Activated naive CD8-positive, alpha-beta T cell (primary cell): ENCODE data around the gene SVOPL.

Source experiments
- H3K27ac Mint-ChIP-seq: one replicate; pipeline ENCODE4 v1.8.0; 2021; ENCODE audit warnings: mixed read lengths
- H3K27me3 Mint-ChIP-seq: one replicate; pipeline ENCODE4 v1.8.0; 2021; ENCODE audit warnings: mixed read lengths
- H3K36me3 Mint-ChIP-seq: one replicate; pipeline ENCODE4 v1.8.0; 2021; ENCODE audit warnings: mixed read lengths
- H3K4me1 Mint-ChIP-seq: one replicate; pipeline ENCODE4 v1.8.0; 2021; ENCODE audit warnings: low read depth, mixed read lengths
- H3K4me3 Mint-ChIP-seq: one replicate; pipeline ENCODE4 v1.8.0; 2021; ENCODE audit warnings: mild to moderate bottlenecking, mixed read lengths
- H3K9me3 Mint-ChIP-seq: one replicate; pipeline ENCODE4 v1.8.0; 2021; ENCODE audit warnings: low read depth, mixed read lengths

SVOPL gene

GRCh38 chr7:138581065-138581464 lies 120.1 kb downstream of the SVOPL start:
- Mint-ChIP-seq H3K36me3 (peaks cover 46% of the 10 kb centered on the region), H3K4me3 (no peak overlapping the region), H3K9me3 (no peaks in the 10 kb centered on the region), H3K27ac (no peak overlapping the region), H3K27me3 (no peaks in the 10 kb centered on the region), H3K4me1 (no peaks in the 10 kb centered on the region)

- peaks cover 44% of the 10 kb centered on the region for H3K36me3 Mint-ChIP-seq
- no peak overlapping the region for H3K27ac Mint-ChIP-seq
- H3K4me3 Mint-ChIP-seq: no peak overlapping the region
- peaks cover 1% of the 10 kb centered on the region for H3K4me1 Mint-ChIP-seq
- H3K9me3 Mint-ChIP-seq: no peaks in the 10 kb centered on the region
- H3K27me3 Mint-ChIP-seq: no peaks in the 10 kb centered on the region
Observed at GRCh38 chr7:138579671-138580070, 121.5 kb downstream of the SVOPL start.

- H3K36me3 Mint-ChIP-seq: peaks cover 43% of the 10 kb centered on the region
- H3K9me3 Mint-ChIP-seq: no peaks in the 10 kb centered on the region
- H3K27ac Mint-ChIP-seq: no peak overlapping the region
- H3K4me3 Mint-ChIP-seq: no peak overlapping the region
- H3K27me3 Mint-ChIP-seq: no peaks in the 10 kb centered on the region
- H3K4me1 Mint-ChIP-seq: peaks cover 1% of the 10 kb centered on the region
Observed at GRCh38 chr7:138579136-138579535, 122.0 kb downstream of the SVOPL start.

- no peak overlapping the region for H3K27ac Mint-ChIP-seq
- H3K27me3 Mint-ChIP-seq: no peaks in the 10 kb centered on the region
- peaks cover 1% of the 10 kb centered on the region for H3K4me1 Mint-ChIP-seq
- H3K36me3 Mint-ChIP-seq: peaks cover 37% of the 10 kb centered on the region
- H3K9me3 Mint-ChIP-seq: no peaks in the 10 kb centered on the region
- H3K4me3 Mint-ChIP-seq: no peak overlapping the region
Observed at GRCh38 chr7:138575897-138576428, 125.2 kb downstream of the SVOPL start.

GRCh38 chr7:138573741-138574140 lies 127.4 kb downstream of the SVOPL start:
- Mint-ChIP-seq H3K4me1 (peaks cover 1% of the 10 kb centered on the region), H3K27me3 (no peaks in the 10 kb centered on the region), H3K27ac (no peak overlapping the region), H3K36me3 (peaks cover 29% of the 10 kb centered on the region), H3K4me3 (no peak overlapping the region), H3K9me3 (no peaks in the 10 kb centered on the region)

- Mint-ChIP-seq H3K9me3 (no peaks in the 10 kb centered on the region), H3K4me1 (peaks cover under 1% of the 10 kb centered on the region), H3K36me3 (peaks cover 31% of the 10 kb centered on the region), H3K27me3 (no peaks in the 10 kb centered on the region), H3K27ac (no peak overlapping the region), H3K4me3 (no peak overlapping the region)
Observed at GRCh38 chr7:138570715-138571114, 130.4 kb downstream of the SVOPL start.

- Mint-ChIP-seq H3K4me1 (no peaks in the 10 kb centered on the region), H3K4me3 (no peak overlapping the region), H3K27me3 (no peaks in the 10 kb centered on the region), H3K27ac (no peak overlapping the region), H3K36me3 (peaks cover 39% of the 10 kb centered on the region), H3K9me3 (peaks cover 1% of the 10 kb centered on the region)
Observed at GRCh38 chr7:138569418-138569817, 131.7 kb downstream of the SVOPL start.

GRCh38 chr7:138568655-138569054 lies 132.5 kb downstream of the SVOPL start:
- peaks cover 40% of the 10 kb centered on the region for H3K36me3 Mint-ChIP-seq
- H3K27me3 Mint-ChIP-seq: no peaks in the 10 kb centered on the region
- no peaks in the 10 kb centered on the region for H3K4me1 Mint-ChIP-seq
- H3K9me3 Mint-ChIP-seq: peaks cover 4% of the 10 kb centered on the region
- H3K4me3 Mint-ChIP-seq: no peak overlapping the region
- no peak overlapping the region for H3K27ac Mint-ChIP-seq

- Mint-ChIP-seq H3K27me3 (no peaks in the 10 kb centered on the region), H3K36me3 (peaks cover 56% of the 10 kb centered on the region), H3K4me3 (no peak overlapping the region), H3K4me1 (no peaks in the 10 kb centered on the region), H3K27ac (no peak overlapping the region), H3K9me3 (peaks cover 4% of the 10 kb centered on the region)
Observed at GRCh38 chr7:138565451-138566114, 135.6 kb downstream of the SVOPL start.

GRCh38 chr7:138565071-138565450 lies 136.1 kb downstream of the SVOPL start:
- Mint-ChIP-seq H3K27ac (no peak overlapping the region), H3K4me3 (no peak overlapping the region), H3K27me3 (no peaks in the 10 kb centered on the region), H3K4me1 (no peaks in the 10 kb centered on the region), H3K9me3 (peaks cover 4% of the 10 kb centered on the region), H3K36me3 (peaks cover 60% of the 10 kb centered on the region)

GRCh38 chr7:138564365-138564764 lies 136.8 kb downstream of the SVOPL start:
- no peak overlapping the region for H3K4me3 Mint-ChIP-seq

GRCh38 chr7:138563808-138564207 lies 137.4 kb downstream of the SVOPL start:
- Mint-ChIP-seq H3K27me3 (no peaks in the 10 kb centered on the region), H3K9me3 (peaks cover 4% of the 10 kb centered on the region), H3K4me1 (no peaks in the 10 kb centered on the region), H3K27ac (no peak overlapping the region), H3K36me3 (peaks cover 72% of the 10 kb centered on the region), H3K4me3 (no peak overlapping the region)

More at GRCh38 chr7:138564365-138564764, 136.8 kb downstream of the SVOPL start:
- H3K4me1 Mint-ChIP-seq: no peaks in the 10 kb centered on the region
- no peak overlapping the region for H3K27ac Mint-ChIP-seq
- H3K27me3 Mint-ChIP-seq: no peaks in the 10 kb centered on the region
- peaks cover 67% of the 10 kb centered on the region for H3K36me3 Mint-ChIP-seq
- peaks cover 4% of the 10 kb centered on the region for H3K9me3 Mint-ChIP-seq

GRCh38 chr7:138559448-138559847 lies 141.7 kb downstream of the SVOPL start:
- Mint-ChIP-seq H3K4me1 (no peaks in the 10 kb centered on the region), H3K27ac (no peak overlapping the region), H3K27me3 (no peaks in the 10 kb centered on the region), H3K4me3 (no peak overlapping the region), H3K36me3 (peaks cover 81% of the 10 kb centered on the region), H3K9me3 (peaks cover 11% of the 10 kb centered on the region)

- peaks cover 12% of the 10 kb centered on the region for H3K9me3 Mint-ChIP-seq
- H3K4me1 Mint-ChIP-seq: no peaks in the 10 kb centered on the region
- peaks cover 80% of the 10 kb centered on the region for H3K36me3 Mint-ChIP-seq
- H3K27me3 Mint-ChIP-seq: no peaks in the 10 kb centered on the region
- no peak overlapping the region for H3K27ac Mint-ChIP-seq
- H3K4me3 Mint-ChIP-seq: no peak overlapping the region
Observed at GRCh38 chr7:138556771-138557484, 144.2 kb downstream of the SVOPL start.

GRCh38 chr7:138555684-138556083 lies 145.5 kb downstream of the SVOPL start:
- Mint-ChIP-seq H3K4me1 (no peaks in the 10 kb centered on the region), H3K27ac (no peak overlapping the region), H3K36me3 (peaks cover 82% of the 10 kb centered on the region), H3K4me3 (no peak overlapping the region), H3K9me3 (peaks cover 16% of the 10 kb centered on the region), H3K27me3 (no peaks in the 10 kb centered on the region)
